Measurements from ENCODE around the gene GLIS1.

GRCh38 chr1:53512807-53513755 lies 225.9 kb downstream of the GLIS1 start:
- TF ChIP-seq CTCF (conservative IDR thresholded peaks at IDR 0.05; ENCODE audit: low read depth in 2 of 2) (no peak), POLR2AphosphoS5 (IDR thresholded peaks at IDR 0.05; ENCODE audit: low read depth) (no peak), JUNB (IDR thresholded peaks at IDR 0.05; ENCODE audit: unreplicated experiment) (no peak), ZNF462 (CRISPR knock-in tag; IDR thresholded peaks at IDR 0.05) (no peak), CREB1 (CRISPR knock-in tag; IDR thresholded peaks at IDR 0.05; ENCODE audit: low read depth) (no peak), EZH2 (IDR thresholded peaks at IDR 0.05; ENCODE audit: low read depth, unreplicated experiment) (no peak), EZH2phosphoT487 (IDR thresholded peaks at IDR 0.05; ENCODE audit: unreplicated experiment) (no peak), ZNF114 (CRISPR knock-in tag; IDR thresholded peaks at IDR 0.05) (no peak), STAT1 (IDR thresholded peaks at IDR 0.05; ENCODE audit: unreplicated experiment) (no peak), ZNF331 (CRISPR knock-in tag; IDR thresholded peaks at IDR 0.05; ENCODE audit: low read depth) (no peak)
- TF ChIP-seq, protein P1, sequence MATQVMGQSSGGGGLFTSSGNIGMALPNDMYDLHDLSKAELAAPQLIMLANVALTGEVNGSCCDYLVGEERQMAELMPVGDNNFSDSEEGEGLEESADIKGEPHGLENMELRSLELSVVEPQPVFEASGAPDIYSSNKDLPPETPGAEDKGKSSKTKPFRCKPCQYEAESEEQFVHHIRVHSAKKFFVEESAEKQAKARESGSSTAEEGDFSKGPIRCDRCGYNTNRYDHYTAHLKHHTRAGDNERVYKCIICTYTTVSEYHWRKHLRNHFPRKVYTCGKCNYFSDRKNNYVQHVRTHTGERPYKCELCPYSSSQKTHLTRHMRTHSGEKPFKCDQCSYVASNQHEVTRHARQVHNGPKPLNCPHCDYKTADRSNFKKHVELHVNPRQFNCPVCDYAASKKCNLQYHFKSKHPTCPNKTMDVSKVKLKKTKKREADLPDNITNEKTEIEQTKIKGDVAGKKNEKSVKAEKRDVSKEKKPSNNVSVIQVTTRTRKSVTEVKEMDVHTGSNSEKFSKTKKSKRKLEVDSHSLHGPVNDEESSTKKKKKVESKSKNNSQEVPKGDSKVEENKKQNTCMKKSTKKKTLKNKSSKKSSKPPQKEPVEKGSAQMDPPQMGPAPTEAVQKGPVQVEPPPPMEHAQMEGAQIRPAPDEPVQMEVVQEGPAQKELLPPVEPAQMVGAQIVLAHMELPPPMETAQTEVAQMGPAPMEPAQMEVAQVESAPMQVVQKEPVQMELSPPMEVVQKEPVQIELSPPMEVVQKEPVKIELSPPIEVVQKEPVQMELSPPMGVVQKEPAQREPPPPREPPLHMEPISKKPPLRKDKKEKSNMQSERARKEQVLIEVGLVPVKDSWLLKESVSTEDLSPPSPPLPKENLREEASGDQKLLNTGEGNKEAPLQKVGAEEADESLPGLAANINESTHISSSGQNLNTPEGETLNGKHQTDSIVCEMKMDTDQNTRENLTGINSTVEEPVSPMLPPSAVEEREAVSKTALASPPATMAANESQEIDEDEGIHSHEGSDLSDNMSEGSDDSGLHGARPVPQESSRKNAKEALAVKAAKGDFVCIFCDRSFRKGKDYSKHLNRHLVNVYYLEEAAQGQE (IDR thresholded peaks at IDR 0.05; ENCODE audit: unreplicated experiment): no peak

Measured in GM23338 (cell line).